ENCODE results near the gene CLEC16A. TPM values are rescaled to one million over a fixed set of nuclear protein-coding genes. Genes with fewer than 3 reads are reported as not detected.
"Not testable (repeated sequence)": the region's sequence is repeated elsewhere in the genome, so short reads cannot be mapped to it uniquely, and the experiment has no call there.

Gene CLEC16A
- polyA plus RNA-seq, 1 donor: 27.0 TPM

DNA sequence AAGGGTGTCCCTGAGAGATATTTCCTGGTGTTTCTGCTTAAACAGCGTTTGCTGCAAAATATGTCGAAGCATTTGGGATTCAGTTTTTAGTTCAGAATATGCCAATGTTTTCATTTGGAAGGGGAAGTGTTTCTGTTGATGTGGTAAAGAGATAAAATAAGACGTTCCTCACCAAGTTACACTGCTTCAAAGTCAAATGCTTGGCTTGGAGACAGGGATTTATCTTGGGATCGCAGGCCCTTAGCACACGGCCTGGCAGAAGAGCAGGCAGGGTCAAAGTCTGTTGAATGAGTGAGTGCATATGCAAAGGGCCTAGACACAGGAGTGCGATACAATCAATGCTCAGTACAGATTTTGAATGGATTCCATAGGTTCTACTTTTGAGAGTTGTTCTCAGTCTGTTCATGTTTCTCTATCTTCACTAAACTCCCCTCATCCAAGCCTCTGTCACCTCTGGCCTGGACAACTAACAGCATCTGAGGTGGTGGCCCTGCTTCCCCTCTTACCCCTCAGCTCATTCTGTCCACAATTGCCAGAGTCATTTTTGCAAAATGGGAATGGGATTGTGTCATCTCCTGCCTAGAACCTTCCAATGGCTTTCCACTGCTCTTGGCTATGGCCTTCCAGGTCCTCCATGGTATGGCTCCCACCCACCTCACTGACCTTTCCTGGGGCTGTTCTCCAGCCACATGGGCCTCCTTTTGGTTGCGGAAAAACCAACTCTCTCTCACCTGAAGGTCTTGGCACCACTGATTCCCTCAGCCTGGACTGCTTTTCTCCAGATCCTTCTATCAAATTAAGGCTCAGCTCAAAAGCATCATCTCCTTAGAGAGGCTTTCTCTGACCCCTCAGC lies 5.3 kb upstream of the CLEC16A start:
- no peak for DNase-seq

DNA sequence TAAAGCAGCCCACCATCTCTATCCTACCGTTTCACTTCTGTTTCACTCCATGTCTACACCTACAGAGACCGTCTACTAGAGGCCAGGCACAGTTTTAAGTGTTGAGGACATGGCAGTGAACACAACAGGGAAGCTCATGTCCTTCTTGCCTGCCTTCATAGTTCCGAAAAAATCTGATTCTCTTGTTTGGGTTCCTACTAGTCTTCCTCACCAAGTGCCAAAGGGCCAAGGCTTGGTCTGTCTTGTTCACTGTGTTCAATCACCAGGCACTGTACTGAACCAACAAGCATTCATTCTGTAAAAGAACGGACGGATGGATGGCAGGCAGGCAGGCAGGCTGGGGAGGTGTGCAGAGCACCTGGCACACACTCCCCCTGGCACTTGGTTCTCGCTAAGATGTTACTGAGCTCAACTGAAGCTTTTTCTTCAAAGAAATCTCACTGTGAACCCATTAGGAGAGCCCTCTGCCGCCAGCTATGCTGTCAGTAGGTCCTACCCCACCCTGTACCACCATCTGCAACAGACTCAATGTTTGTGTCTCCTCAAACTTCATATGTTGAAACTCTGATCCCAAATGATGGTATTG lies 4.6 kb upstream of the CLEC16A start:
- DNase-seq: no peak

DNA sequence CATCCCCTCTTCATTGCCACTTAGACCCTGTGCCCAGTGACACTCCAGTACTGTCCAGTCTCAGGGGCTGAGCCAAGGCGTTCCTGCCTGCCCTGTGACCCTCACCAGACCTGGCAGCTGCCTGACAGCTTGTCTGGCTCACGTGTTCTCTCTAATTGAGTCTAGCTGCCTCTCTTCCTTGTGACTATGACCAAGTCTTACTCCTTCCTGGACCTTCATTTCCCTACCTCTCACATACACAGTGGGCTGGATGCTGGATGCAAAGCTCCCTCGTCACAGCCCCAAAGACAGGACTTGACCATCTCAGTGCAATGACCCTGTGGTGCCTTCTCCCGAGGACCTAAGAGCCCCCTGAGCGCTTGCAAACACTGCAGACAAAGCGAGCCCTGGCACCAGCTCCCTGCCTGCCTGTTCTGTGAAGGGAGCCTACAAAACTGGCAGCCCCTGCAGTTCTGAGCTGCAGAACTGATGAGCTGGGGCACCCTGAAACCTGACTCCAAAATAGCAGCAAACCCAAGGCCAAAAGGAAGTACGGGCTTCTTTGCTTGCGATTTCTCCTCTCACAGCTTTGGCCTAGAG lies 3.8 kb upstream of the CLEC16A start:
- no peak for DNase-seq

DNA sequence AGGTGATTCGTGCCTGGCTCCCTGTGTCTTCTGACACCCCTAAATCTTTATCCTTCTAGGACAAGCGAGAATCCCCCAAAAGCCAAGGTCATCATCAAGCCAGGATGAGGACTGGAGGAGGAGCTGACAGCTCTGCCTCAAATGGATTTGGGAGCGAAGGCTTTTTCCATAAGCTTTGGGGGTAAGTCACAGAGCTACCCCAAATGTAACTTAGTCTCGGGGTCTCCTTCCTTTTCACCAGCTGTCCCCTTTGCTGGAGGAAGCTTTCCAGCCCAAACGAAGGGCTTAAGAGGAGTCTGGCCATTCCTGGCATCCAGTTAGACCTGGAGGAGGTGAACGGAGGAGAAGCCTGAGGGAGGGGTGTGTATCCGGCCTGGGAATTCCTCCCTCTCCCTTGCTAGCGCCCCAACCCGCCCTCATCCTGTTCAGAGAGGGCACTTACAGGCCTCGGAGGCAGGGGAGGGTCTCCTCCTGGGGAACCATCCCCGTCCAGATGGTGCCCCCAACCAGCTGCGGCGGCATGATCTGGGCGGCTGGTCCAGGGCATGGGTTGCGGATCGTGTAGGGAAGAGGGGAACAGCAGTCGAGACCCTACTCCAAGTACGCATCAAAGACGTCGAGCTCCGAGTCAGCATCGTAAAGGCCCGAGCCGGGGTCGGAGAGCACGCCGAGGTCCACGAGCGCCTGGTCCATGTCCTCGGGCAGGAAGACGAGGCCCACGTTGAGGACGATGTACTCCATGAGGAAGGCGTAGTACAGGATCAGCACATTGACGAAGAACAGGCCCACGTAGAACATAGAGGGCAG lies 3.0 kb upstream of the CLEC16A start:
- DNase-seq: no peak

DNA sequence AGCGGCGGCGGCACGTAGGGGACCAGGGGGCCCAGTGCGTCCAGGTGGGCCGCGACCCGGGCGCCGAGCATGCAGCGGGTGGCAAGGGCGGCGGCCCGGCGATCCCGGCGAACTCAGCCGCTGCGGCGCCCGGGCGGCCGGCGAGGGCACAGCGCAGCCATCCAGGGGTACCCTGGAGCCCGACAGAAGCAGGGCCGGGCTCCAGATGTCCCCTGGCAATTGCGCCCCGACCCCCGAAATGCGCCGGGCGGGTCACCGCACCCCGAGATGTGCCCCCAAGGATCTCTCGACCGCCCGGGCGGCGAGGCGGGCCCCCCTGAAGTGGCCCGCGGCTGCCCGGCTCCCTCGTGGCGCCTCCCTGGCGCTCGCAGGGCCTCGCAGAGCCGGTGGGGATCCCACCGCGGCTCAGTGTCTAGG lies 2.4 kb upstream of the CLEC16A start:
- DNase-seq: not testable (repeated sequence)

DNA sequence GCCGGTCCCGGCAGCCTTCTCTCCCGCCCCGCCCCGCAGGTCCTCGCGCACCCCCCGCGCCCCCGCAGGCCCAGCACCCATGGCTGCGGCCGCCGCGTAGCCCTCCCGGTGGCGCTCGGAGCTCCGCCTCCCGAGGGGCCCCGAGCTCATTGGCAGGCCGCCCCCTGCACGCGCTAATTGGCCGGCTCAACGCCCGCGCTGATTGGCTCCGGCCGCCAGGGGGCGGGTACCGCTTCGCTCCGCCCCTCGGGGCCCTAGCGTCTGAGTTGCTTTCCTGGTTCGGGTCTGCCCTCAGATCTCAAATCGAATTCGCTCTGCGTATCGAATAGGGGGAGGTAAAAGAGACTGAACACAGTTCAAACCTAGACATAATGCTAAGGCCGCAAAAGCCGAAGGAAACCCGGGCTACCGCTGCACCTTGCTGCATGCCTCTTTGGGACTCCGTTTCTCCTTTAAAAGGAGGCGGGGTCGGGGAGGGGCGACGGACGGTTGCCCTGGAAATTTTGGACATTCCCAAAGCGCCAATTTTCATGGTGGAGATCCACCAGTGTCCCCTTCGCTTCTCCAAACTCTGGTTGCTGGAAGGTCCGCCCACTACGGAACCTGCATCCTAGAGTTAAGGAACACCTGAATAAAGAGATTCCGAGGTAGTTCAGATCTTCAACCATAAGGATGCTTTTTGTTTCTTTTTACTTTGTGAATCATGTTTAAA lies 1.9 kb upstream of the CLEC16A start, which contains the start of gene DEXI:
TSS of gene DEXI (minus strand) at position 117 of the 712 bp plus-strand sequence. CDS start 463 bp downstream, outside the sequence.
- DNase-seq: peak; percentile 92

DNA sequence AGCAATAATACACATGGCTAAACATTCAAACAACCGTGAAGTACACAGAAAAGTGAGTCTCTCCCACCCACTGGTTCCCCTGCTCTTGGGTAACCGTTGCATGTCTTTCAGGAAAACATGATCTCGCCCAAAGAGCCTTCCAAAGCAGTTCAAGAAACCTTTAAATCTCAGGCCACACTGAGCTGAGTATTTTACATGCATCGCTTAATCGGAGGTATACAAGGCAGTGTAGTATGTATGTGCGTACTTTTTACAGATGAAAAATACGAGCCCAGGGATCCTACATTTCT lies 1.4 kb upstream of the CLEC16A start:
- no peak for DNase-seq

DNA sequence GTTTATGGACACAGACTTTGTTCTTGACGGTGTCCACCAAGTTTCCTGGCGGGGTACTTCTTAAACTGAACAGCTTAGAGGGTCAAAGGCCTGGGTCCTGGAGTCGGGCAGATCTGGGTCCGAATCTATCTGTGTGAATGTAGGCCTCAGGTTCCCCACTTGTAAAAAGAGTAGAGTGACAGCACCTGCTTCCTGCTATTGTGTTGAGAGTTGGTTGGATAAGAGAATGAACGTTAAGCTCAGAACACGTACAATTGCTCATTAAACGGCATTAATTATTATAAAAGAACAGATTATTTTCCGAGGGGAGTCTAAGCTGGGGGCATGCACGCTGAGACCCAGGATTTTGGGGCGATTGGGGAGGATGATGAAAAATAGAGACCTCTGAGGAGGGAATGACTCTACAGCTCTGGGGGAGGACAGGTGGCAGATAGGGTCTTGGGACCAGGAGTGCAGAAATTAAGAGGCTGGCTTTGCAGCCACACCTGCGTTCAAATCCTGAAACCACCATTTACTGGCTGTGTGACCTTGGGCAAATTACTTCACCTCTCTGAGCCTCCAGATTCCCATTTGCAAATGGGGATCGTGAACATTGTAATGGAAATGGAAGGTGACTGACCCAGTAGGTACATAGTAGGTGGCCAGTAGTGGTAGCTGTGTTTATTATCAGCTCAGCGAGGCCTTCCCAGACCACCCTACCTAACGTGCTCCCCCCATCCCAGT lies 862 bp downstream of the CLEC16A start:
- no peak for DNase-seq

DNA sequence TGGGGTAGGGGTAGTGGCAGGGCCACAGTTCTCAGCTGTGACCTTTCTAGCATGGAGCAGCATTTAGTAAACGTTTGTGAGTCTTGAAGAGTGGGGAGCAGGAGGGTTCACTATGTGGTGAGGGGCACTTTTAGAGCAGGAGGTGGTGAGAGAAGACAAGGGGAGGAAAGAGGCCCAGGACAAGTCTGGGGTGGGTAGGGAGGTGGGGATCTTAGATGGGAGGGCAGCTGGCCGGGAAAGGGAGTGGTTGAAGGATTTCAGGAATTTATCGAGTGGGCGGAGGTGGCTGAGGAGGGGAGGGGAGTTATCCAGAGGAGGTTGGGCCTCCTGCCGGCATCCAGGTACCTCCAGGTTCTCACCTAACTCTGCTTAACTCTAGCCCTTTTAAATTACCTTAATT lies 1.9 kb downstream of the CLEC16A start:
- DNase-seq: no peak

DNA sequence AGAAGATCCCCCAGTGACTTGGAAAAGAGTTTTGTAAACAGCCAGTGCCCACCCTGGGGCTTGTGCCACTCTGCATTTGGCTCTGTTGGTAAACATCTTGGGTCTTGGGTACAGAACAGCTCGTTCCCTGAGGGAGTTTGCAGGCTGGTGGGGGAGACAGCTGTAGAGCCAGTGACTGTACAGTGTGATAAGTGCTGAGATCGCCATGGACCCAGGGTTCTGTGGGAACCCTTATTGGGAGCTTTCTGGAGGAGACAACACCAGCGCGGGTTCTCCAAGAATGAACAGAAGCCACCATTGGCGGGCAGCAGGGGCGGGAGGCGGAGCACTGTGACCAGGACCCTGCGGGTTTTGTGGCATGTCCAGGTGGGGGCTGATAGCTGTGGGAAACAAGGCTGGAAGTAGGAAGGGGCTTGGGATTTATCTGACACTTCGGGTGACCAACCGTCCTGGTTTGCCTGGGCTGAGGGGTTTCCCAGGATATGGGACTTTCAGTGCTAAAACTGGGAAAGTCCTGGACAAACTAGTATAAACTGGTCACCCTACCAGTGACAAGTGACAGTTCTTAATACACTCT lies 2.9 kb downstream of the CLEC16A start:
- no peak for DNase-seq

DNA sequence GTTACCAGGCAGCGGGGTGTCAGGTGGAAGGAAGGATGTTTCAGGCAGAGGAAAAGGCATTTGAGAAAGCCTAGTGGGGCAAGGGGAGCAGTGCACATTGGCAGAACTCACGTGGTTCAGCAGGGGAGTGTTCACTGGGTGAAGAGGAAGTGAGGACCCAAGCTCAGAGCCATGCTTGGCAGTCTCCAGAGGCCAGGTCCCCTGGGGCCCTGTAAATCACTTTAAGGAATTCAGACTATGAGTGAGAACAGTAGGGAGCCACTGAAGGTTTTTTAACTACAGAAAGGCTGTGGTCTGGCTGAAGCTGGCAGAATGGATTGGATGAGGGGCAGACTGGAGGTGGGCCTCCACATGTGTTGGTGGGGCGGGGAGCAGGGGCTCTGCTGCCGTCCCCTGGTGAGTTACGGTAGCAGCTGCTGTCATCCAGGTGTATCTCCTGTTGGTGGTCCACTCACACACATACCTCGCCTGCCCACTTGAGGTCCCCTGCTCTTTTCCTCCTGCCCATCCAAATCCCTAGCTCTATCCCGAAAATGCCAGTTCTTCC lies 5.1 kb downstream of the CLEC16A start:
- no peak for DNase-seq

DNA sequence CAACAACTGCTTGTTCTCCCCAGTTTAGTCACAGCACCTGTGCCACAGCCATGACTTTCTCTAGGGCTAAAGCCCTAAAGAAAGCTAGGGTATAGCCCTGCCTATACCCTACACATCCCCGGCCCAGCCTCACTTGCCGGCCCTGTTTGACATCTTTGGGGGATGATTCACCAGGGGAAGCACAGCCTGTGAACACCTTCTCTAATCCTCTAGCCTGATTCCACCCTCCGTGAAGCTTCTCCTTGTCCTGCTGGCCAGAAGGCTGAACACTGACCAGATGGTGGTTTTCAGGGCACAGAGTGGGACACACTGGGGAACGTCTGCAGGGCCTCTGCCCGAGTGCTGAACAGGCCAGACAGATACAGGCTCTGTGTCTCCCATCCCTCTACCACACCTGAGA lies 6.0 kb downstream of the CLEC16A start:
- no peak for DNase-seq

DNA sequence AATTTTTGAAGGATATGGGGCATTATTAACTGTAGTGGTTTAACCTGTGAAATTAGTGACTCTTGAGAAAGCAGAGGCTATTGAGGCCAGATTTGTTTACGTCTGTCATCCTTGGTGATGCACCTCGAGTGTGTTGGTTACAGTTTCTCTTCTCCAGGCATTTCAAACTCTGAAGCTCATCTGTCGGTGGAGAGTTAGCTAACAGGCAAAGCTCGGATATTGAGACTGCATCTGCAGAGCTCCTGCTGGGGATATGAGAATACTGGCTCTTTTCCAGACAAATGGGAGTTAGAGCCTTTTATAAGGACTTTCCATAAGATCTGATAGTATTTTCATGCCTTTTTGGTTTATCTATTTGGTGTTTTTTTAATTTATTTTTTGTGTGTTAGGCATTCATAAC lies 6.7 kb downstream of the CLEC16A start:
- DNase-seq: no peak

DNA sequence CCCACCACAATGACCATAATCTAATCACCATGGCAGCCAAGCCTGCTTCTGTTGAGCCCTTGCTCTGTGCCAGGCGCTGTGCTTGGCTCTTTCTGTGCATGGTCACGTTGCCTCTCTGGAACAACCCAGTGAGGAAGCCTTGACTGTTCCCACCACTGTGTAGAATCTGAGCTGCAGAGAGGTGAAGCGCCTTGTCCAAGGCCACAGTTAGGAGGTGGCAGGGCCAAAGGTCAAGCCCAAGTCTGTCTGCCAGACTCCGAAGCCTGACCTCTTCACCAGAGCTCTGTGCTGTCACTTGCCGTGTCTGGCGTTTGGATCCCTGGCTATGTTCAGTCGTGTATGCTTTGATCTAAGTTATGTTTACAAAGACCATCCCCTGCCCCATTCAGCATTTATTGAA lies 10.5 kb downstream of the CLEC16A start:
- DNase-seq: no peak

DNA sequence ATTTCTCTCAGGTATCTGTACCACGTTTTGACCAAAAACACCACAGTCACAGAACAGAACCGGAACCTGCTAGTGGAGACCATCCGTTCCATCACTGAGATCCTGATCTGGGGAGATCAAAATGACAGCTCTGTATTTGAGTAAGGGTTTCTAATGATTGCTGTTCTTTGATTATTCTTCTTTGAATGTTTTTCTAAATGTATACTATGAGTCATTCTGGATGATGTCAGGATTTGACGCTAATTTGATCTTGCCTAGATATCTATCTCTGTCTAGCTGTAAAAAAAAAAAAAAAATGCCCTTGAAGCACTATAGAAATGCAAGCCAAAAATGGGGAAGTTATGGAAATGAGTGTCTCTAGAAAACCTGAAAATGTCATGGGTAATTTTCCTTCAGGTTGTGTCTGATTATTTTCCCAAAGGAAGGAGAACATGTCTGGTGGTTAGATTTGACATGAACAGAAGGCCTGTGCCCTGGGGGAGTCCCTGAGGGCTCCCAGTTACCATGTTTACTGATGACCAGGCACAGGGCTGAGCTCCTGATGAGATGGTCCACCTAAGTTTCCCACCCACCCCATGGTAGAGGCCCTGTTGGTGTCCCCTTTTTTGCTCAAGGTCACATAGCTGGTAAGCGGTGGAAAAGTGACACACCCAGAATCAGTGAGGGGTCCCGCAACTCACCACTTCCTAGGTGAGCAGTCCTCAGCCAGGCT lies 13.6 kb downstream of the CLEC16A start:
- DNase-seq: no peak

DNA sequence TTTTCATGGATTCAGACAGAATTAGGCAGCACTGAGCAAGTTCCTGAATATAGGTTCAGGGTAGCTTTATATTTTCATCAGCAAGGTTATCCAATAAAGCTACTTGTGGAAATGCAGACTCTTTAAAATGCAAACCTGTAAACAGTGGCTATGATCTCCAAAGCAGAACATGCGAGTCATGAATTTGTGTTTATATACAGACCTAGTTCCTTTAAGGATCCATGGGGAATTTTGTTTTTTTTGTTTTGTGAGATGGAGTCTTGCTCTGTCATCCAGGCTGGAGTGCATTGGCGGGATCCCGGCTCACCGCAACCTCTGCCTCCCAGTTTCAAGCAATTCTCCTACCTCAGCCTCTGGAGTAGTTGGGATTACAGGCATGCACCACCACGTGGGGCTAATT lies 14.8 kb downstream of the CLEC16A start:
- DNase-seq: no peak

DNA sequence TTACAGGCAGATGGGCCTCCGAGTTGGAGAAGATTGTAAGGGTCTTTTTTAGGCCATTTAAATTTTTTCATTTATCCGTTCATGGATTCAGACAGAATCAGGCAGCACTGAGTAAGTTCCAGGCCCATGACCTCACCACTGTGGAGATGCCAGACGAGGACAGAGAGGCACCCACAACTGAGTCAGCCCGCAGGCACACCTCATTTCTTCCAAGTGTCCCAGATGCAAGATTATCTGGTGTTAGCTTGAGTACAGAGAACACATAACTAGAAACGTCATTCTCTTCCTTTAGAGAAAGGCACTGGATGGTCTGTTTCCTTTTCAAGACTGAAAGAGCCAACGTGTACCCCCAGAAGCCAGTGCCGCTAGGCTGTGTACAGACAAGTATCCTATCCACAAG lies 16.9 kb downstream of the CLEC16A start:
- no peak for DNase-seq

DNA sequence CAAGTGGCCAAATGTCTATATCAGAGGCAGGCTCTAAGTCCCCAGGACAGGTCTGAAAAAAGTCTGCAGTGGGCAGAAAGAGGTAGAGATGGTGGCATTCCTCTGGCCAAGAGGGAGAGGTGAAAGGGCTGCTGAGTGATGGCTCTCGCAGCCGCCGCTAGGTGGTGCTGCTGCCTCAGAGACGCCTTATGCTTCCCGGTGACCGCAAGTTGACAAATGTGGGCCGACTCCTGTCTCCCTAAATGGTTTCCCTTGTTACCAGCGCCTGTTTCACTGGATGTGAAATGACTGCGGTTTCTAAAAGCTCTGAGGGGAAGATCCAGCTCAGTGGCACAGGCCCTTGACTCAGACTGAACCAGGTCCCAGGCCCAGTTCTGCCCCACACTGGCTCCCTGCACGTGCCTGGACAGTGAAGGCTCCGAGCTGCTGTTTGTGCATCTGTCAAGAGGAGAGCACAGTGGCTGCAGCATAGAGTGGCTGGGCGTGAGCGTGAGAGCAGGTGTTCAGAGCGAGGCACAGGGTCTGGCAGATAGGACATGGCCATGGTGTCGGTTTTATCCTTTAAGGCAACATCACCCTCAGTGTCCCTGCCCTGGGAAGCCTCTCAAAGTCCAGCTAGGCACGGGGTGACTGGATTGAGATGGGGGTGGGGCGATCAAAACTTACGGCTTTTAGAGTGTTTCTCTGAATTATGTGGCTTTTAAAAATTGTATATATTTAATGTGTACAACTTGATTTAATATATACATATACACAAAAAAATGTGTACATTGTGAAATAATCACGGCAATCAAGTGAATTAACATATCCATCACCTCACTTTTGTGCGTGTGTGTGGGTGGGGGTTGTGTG lies 19.9 kb downstream of the CLEC16A start:
- DNase-seq: peak; percentile 77

DNA sequence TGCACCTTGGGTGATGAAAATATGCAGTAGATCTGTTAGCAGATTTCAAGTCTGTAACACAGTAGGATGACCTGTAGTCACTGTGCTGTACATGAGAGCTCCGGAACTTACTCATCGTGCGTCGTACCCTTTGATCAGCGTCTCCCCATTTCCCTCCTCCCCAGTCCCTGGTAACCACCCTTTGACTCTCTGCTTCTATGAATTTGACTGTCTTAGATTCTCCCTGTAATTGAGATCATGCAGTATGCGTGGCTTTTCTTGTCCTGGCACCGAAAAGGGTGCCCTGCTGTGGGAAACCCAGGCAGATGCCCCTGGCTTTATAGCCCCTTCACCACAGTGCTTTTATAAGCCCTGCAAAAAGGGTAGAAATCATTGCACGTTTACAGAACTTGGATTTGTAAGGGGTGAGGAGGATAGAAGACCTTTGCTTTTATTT lies 20.5 kb downstream of the CLEC16A start:
- no peak for DNase-seq
